Measurements from ENCODE around the gene GHR. TPM values are rescaled to one million over a fixed set of nuclear protein-coding genes. Genes with fewer than 3 reads are reported as not detected.

The GHR gene
- total and polyA plus RNA-seq, 8 donors = 0.73 to 3.9 (median 1.3) TPM

DNA sequence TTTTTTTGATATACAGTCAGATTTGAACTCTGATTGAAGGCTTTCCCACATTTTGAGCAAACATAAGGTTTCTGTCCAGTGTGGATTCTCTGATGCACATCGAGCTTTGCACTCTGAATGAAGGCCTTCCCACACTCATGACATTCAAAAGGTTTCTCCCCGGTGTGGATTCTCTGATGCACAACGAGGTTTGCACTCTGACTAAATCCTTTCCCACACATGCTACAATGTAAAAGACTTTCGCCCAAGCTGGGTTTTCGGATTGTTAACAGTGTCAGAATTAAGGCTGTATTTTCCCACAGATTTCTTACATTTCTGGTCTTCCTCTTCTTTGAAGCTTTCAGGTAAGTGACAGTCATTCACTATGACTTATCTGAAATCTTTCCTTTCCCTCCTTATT lies 44.3 kb downstream of the GHR start:
- 85 to 86% methylated on average over 5 of the region's 5 CpGs for WGBS, 2 donors
- ATAC-seq (no peak), FAIRE-seq (no peak), DNase-seq (no peak)
- no peak overlapping the region for H3K4me3 ChIP-seq
- H3K4me1 ChIP-seq = peaks cover 0 to 5% (median 0%) of the 10 kb centered on the region in 3 donors
- no peaks in the 10 kb centered on the region for H3K36me3 ChIP-seq
- no peaks in the 10 kb centered on the region for H3K27me3 ChIP-seq
- TF ChIP-seq, protein P1, sequence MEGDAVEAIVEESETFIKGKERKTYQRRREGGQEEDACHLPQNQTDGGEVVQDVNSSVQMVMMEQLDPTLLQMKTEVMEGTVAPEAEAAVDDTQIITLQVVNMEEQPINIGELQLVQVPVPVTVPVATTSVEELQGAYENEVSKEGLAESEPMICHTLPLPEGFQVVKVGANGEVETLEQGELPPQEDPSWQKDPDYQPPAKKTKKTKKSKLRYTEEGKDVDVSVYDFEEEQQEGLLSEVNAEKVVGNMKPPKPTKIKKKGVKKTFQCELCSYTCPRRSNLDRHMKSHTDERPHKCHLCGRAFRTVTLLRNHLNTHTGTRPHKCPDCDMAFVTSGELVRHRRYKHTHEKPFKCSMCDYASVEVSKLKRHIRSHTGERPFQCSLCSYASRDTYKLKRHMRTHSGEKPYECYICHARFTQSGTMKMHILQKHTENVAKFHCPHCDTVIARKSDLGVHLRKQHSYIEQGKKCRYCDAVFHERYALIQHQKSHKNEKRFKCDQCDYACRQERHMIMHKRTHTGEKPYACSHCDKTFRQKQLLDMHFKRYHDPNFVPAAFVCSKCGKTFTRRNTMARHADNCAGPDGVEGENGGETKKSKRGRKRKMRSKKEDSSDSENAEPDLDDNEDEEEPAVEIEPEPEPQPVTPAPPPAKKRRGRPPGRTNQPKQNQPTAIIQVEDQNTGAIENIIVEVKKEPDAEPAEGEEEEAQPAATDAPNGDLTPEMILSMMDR (IDR thresholded peaks at IDR 0.05) = no peak
- intact Hi-C loops (cut with DNase I) = no loop called here
- H3K9me3 ChIP-seq = no peaks in the 10 kb centered on the region
- H3K27ac ChIP-seq = no peak overlapping the region

- TF ChIP-seq, protein P1 (IDR thresholded peaks at IDR 0.05) = no peak
- 91 to 92% methylated on average over 8 of the region's 8 CpGs for WGBS, 2 donors
- FAIRE-seq = no peak
These were observed 44.8 kb downstream of the GHR start for GRCh38 chr5:42467981-42468524.

DNA sequence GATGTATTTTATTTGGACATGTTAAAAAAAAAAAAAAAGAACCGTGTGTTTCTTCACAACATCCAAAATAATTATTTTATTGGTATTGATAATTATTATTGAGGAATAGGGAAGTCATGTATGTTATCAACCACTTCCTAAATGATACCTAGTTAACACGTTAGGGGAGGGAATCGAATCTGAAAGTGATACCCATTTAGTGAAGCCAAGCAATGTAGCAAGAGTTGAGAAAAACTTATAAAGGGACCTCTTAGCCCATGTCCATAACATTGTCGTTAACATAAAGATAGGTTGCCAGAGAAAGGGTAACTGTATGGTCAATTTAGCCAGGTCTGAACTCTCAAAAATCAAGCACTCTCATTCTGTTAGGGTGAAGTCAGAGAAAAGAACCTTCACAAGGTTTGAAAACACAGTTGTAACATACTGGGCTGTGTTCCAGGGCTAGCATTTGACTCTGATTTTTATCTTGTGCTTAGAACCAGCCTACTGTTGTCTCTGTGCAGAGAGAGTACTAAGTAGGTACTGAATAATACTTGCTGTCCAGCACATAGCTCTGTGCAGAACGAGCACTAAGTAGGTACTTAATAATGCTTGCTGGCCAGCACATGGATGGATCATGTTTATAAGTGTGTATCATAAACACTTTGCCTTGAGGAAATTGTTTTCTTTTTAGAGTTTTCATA lies 60.4 kb downstream of the GHR start:
- H3K9me3 ChIP-seq = no peaks in the 10 kb centered on the region
- H3K27me3 ChIP-seq = no peaks in the 10 kb centered on the region
- DNase-seq (no peak), FAIRE-seq (no peak), ATAC-seq (no peak)
- no peaks in the 10 kb centered on the region for H3K36me3 ChIP-seq
- WGBS, 2 donors = 67% methylated on average over 5 of the region's 5 CpGs
- H3K27ac ChIP-seq = no peak overlapping the region
- H3K4me1 ChIP-seq = no peaks in the 10 kb centered on the region
- TF ChIP-seq, protein P1 (IDR thresholded peaks at IDR 0.05) = no peak
- no peak overlapping the region for H3K4me3 ChIP-seq
- intact Hi-C loops (cut with DNase I) = no loop called here

More at GRCh38 chr5:42467981-42468524, 44.8 kb downstream of the GHR start:
- Histone ChIP-seq H3K4me1 (peaks cover 0 to 3% (median 0%) of the 10 kb centered on the region in 3 donors), H3K36me3 (no peaks in the 10 kb centered on the region), H3K27ac (no peak overlapping the region), H3K9me3 (no peaks in the 10 kb centered on the region), H3K4me3 (no peak overlapping the region), H3K27me3 (no peaks in the 10 kb centered on the region)
- intact Hi-C loops (cut with DNase I) = no loop called here
- ATAC-seq = no peak
- DNase-seq = no peak

DNA sequence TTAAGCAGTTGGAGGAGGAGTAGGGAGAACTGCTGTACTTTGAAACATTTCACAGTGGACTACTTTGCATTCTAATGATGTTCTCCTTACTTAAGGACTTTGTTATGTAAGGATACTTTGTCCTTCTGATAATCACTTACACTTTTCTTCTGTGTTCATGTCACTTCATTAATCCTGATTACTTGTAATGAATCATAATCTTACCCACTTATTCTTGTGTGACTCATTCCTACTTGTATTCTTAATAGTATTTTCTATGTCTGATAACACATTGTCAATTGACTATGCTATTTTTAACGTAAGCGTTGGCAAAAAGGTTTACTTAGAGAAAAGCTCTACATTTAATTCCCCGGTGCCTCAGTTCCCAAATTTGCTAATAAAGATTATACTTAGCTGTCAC lies 63.8 kb downstream of the GHR start:
- no peaks in the 10 kb centered on the region for H3K27me3 ChIP-seq
- TF ChIP-seq, protein P1 (IDR thresholded peaks at IDR 0.05) = no peak
- ATAC-seq = no peak
- no peaks in the 10 kb centered on the region for H3K36me3 ChIP-seq
- DNase-seq = no peak
- WGBS, 2 donors = 82 to 97% methylated on average over 3 of the region's 3 CpGs
- H3K9me3 ChIP-seq = no peaks in the 10 kb centered on the region
- no peak for FAIRE-seq
- H3K27ac ChIP-seq = no peak overlapping the region
- intact Hi-C loops (cut with DNase I) = no loop called here
- no peaks in the 10 kb centered on the region for H3K4me1 ChIP-seq
- no peak overlapping the region for H3K4me3 ChIP-seq

GRCh38 chr5:42487821-42488220 lies 64.6 kb downstream of the GHR start:
- Histone ChIP-seq H3K27ac (no peak overlapping the region), H3K4me3 (no peak overlapping the region), H3K27me3 (no peaks in the 10 kb centered on the region), H3K36me3 (no peaks in the 10 kb centered on the region), H3K9me3 (no peaks in the 10 kb centered on the region), H3K4me1 (no peaks in the 10 kb centered on the region)
- intact Hi-C loops (cut with DNase I) = no loop called here
- no peak for DNase-seq
- ATAC-seq = no peak
- FAIRE-seq = no peak
- TF ChIP-seq, protein P1 (IDR thresholded peaks at IDR 0.05) = no peak

Data from pancreas (tissue), 10 donors.